Sciatic nerve (tissue), 2 donors: ENCODE results near the gene TTBK1. TPM values are rescaled to one million over a fixed set of nuclear protein-coding genes. Genes with fewer than 3 reads are reported as not detected.
"Not testable (repeated sequence)": the region's sequence is repeated elsewhere in the genome, so short reads cannot be mapped to it uniquely, and the experiment has no call there.

Experiments used
- ATAC-seq: fragments of 200-7000 bp; cut with Tn5 transposase; one replicate; pipeline ENCODE4 v1.9.1; 2020; ENCODE audit warnings: mild to moderate bottlenecking, moderate library complexity
- DNase-seq: peaks from one replicate; pipeline ENCODE4 v3.0.0-alpha.2; 2020; ENCODE audit warnings: low spot score
- intact Hi-C: fragments of 100-400 bp; cut with DNase I; formaldehyde crosslinking; loops from one replicate; pipeline ENCODE4 v1.14.2; 2022
- total RNA-seq: library from RNA; stranded (reverse); fragmentation: NEBNext Ultra II Directional; extraction: Animal tissue kit (Norgen Biotek cat#: 25700); gene quantifications from one replicate; pipeline ENCODE4 v1.2.1, GENCODE V29; 2021
- donor health status: DM: no; HTN: no; CAD: no.
- donor health status: DM: no; HTN: no; CAD: no.

Gene TTBK1
- total RNA-seq, 1 donor from 2014 or later: 0.04 TPM

DNA sequence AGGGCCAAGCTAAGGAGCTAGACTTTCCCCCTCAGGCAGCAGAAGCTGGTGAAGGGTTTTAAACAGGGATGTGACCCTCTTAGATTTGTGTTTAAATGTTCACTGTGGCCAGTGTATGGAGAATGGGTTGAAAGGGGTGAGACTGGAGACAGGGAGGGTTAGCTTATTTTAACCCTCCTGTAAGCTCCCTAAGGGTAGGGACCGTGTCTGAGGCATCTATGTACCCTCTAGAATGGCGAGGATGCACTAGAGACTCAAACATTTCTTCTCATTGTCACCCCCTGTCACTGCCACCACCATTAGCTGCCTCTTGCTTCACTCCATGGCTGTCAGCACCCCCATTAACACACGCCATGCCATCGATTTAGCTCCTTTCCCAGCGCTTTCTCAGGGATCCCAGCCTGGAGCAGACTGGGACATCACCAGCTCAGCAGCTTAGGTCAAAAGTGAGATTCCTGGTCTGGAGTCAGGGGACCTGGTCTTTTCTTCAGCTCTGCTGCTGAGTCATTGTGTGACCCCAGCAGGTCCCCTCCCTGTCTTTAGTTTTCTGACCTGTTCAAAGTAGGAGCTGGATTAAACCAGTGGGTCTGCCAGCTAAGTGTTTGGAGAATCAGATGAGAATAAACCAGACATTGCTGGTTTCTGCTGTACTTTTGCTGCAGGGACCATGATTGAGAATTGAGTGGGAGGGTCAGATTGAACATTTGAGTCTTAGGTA is 53.7 kb downstream of the TTBK1 start:
- no peak for DNase-seq
- ATAC-seq: no peak
- intact Hi-C loops: no loop called here

DNA sequence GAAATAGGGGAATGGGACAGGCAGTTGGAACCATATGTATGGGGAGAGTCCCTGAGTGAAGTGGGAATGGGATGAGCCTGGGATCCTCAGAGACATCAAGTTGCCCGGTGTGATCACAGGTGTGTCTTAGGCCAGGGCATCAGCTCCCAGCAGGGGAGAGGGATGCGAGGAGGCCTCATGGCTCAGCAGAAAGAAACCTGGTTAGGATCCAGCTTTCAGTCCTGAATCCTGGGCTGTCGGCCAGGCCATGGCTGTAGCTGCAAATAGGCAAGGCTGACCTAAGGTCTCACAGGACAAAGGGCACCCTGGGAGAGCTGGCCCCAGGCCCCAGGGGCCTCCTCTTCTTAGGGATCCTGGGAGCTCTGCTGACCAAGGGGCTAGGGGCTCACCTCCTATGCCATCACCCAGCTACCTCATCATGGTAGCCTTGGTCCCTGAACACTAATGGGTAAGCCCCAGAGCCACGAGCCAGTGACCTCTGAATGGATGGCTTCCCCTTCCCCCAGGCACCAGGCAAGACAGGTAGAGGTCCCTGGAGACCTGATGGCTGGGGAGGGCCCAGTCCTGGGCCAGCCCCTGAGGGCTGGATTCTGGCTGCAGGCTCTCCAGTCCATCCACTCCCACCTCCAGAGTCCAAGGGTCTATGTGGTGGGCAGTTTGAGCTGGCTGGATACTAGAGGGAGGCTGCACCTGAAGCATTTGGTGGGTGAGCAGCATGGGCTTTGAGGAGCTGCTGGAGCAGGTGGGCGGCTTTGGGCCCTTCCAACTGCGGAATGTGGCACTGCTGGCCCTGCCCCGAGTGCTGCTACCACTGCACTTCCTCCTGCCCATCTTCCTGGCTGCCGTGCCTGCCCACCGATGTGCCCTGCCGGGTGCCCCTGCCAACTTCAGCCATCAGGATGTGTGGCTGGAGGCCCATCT is 54.6 kb downstream of the TTBK1 start, which contains the start of gene SLC22A7:
TSS of gene SLC22A7 (plus strand) at position 617 of the 921 bp plus-strand sequence. CDS start at position 716, 99 bp downstream.
- no peak for DNase-seq
- intact Hi-C loops: no loop called here
- no peak for ATAC-seq

DNA sequence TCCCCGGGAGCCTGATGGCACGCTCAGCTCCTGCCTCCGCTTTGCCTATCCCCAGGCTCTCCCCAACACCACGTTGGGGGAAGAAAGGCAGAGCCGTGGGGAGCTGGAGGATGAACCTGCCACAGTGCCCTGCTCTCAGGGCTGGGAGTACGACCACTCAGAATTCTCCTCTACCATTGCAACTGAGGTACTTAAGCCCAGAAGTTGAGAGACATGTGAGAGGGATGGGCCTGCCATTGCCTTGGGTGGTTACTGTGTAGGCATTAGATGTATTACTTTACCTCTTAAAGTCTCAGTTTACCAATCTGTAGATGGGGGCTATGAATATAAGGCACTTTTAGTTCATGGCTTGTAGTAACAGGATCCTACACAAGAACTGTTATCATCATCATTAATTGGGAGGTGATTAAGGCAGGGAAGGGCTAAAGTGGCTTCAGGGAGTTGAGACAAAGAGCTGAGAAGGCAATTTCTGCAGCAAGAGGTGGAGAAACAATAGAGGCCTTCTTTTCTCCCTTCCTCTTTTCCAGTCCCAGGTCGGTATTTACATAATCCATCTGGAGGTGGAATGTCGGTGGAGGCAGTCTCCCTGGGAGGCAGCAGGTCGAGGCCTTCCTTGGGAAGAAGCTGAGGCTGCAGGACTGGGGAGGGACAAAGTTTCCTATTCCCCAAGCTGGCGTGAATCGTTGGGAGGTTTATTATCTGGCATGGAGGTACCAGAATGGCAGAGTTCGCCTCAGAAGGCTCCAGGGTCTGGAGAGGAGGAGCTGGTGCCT is 55.5 kb downstream of the TTBK1 start:
- intact Hi-C loops: no loop called here
- ATAC-seq (no peak), DNase-seq (no peak)

DNA sequence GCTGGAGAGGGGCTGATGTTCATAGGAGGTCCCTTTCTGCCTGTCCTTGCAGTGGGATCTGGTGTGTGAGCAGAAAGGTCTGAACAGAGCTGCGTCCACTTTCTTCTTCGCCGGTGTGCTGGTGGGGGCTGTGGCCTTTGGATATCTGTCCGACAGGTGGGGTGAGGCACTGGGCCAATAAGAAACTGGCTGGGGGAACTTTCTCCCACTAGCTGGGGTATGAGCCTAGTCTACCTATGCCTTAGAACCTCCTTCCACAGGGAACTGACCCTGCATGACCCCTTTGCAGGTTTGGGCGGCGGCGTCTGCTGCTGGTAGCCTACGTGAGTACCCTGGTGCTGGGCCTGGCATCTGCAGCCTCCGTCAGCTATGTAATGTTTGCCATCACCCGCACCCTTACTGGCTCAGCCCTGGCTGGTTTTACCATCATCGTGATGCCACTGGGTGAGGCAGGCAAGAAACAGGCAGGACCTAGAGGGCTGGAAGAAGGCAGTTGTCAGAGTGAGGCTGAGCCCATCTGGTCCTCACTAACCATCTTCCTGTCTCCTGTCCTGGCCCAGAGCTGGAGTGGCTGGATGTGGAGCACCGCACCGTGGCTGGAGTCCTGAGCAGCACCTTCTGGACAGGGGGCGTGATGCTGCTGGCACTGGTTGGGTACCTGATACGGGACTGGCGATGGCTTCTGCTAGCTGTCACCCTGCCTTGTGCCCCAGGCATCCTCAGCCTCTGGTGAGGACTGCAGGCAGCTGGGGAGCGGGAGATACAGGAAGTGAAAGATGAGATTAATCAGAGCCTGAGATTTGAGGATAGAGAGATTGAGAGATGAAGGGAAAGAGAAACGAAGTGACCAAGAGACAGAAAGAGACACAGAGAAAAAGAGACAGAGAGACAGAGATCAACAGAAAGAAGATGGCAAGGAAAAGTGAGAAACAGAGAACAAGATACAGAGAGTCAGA is 56.3 kb downstream of the TTBK1 start:
- ATAC-seq: no peak
- intact Hi-C loops: no loop called here

DNA sequence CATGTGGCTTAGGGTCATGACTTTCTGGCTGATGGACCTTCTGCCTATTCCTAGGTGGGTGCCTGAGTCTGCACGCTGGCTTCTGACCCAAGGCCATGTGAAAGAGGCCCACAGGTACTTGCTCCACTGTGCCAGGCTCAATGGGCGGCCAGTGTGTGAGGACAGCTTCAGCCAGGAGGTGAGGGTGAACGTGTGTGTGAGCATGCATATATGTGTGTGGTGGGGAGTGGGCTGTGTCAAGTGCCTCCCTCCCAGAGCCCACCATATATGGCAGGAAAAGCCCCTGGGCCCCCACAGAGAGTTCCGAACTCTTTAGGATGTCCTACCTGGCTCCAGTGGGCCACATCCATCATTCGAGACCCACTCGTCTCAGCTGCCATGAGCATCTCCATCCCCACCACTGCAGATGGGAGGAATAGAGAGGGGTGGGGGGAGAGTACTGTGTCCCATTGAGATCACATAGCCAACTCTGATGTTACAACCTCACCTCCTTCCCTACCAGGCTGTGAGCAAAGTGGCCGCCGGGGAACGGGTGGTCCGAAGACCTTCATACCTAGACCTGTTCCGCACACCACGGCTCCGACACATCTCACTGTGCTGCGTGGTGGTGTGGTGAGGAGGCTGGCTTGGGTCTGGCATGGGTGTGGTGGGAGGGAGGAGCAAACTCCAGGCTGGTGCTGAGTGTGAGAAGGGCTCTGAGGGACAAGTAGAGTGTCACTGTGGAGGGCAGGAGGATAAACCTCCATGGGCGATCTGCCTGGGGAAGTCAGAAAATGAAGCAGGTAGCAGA is 58.0 kb downstream of the TTBK1 start:
- no peak for DNase-seq
- ATAC-seq: no peak
- intact Hi-C loops: no loop called here

More for the DNA sequence above, 56.3 kb downstream of the TTBK1 start:
- no peak for DNase-seq

DNA sequence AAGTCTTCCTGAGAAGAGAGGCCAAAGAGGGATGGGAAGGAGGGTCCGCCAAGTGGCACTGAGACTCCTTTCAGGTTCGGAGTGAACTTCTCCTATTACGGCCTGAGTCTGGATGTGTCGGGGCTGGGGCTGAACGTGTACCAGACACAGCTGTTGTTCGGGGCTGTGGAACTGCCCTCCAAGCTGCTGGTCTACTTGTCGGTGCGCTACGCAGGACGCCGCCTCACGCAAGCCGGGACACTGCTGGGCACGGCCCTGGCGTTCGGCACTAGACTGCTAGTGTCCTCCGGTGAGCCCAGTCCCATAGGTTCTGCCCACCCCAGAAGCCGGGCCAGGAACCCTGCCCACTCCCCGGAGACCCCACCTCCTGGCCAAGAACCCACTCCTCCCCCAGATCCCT is 58.8 kb downstream of the TTBK1 start:
- ATAC-seq (no peak), DNase-seq (no peak)
- intact Hi-C loops: no loop called here

DNA sequence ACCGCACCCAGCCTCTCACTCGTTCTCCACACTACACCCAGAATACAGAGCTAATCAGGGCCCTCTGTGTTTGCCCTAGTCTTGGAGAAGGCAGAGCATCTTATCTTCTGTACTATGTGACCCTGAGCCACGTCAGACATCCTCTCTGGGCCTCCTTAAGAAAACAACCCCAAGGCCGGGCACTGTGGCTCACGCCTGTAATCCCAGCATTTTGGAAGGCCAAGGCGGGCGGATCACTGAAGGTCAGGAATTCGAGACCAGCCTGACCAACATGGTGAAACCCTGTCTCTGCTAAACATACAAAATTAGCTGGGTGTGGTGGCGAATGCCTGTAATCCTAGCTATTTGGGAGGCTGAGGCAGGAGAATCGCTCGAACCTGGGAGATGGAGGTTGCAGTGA is 59.7 kb downstream of the TTBK1 start:
- DNase-seq, ATAC-seq, intact Hi-C loops: not testable (repeated sequence)

DNA sequence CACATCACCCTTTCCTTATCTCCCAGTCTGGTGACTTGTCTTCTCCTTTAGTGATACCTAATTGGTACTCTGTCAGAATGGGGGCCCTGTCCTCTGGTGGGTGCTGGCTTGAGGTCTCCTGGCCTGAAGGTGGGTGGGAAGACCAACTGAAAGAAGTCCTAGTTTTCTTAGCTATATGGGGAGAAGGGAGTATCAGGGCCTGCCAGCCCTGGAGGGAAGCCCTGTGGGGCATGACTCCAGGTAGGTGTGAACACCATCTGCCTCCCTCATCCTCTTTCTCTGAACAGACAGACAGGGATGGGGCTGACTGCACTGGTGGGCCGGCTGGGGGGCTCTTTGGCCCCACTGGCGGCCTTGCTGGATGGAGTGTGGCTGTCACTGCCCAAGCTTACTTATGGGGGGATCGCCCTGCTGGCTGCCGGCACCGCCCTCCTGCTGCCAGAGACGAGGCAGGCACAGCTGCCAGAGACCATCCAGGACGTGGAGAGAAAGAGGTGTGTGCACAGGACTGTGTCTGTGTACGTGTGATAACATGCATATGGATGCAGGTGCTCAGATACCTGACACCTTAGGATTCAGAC is 60.6 kb downstream of the TTBK1 start:
- ATAC-seq: no peak
- intact Hi-C loops: no loop called here
- DNase-seq: no peak

DNA sequence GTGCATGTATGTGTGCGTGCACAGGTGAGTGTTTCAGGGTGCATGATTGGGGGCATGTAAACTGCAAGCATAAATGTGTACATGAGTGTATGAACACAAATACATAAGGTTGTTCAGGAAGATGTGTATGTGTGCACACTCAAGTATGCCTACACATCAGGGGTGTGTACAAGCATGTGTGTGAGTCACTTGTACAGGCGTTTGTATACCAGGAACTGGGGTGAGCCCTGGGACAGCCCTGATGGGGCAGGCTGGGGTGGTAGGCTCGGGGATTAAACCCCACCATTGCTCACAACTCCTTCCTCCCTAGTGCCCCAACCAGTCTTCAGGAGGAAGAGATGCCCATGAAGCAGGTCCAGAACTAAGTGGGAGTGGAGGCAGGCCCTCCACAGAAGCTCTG is 61.1 kb downstream of the TTBK1 start:
- DNase-seq (no peak), ATAC-seq (no peak)
- intact Hi-C loops: no loop called here

DNA sequence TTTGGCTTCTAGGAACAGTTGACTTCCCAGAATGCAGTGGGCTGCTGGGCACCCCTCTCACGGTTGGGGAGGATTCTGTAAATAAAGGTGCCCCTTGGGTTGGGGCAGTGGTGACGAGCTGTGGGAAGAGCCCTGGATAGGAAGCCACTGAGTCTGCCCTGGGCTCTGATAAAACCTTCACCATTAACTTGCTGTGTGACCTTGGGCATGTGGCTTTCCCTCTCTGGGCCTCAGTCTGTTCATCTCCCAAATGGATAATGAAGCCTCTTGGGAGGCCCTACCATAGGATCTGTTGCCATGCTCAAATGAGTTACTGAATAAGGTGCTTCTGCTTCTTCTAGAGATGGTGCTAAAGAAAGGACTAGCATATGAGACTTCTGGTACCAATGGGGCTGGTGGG is 61.6 kb downstream of the TTBK1 start:
- DNase-seq (no peak), ATAC-seq (no peak)
- intact Hi-C loops: no loop called here

DNA sequence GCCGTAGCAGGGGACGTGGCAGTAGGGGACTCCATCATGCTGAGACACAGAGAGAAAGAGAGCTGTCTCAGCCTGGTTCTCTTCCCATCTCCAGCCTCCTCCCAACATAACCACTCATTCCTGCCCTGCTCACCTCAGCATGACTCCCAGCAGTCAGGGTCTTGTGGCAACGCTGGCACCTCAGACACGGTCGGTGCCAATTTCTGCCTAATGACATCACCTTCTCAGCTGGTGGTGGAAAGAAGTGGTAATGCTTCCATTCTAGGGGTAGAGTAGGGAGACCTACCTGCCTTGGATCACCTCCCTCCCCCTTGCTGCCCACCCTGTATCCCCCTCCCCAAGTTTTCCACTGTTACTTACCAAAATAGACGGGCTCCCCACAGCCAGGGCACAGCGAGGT is 62.8 kb downstream of the TTBK1 start:
- intact Hi-C loops: no loop called here
- ATAC-seq: no peak
- DNase-seq: no peak

DNA sequence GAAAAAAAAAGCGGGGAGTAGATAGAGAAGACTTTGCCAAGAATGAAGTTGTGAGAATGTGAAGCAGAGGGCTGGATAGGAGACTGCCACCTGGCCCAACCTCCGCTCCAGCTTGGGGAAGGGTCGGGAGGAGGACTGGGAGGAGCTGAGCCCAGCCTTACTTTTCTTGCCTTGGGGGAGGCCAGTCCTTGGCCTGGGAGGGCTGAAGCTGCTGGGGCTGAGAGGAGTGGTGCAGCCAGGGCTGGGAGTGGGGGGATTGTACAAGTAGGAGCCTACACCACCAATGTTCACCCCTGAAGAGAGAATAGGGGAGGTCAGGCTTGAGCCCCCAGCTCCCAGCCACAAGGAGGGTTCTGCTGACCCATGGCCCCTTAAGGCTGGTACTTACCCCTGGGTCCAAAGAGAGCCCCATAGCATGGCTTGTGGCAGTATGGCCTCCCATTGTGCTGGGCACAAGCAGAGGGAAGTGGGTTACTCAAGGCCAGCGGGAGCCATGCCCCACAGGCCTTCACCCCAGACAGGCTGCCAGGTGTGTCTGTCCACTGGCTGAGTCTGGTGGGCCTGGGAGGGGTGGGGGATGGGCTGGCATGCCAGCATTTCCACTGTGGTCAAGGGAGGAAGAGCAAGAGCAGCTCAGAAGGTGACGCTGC is 64.3 kb downstream of the TTBK1 start:
- peak; percentile 9 for ATAC-seq
- intact Hi-C loops: no loop called here
- DNase-seq: no peak

DNA sequence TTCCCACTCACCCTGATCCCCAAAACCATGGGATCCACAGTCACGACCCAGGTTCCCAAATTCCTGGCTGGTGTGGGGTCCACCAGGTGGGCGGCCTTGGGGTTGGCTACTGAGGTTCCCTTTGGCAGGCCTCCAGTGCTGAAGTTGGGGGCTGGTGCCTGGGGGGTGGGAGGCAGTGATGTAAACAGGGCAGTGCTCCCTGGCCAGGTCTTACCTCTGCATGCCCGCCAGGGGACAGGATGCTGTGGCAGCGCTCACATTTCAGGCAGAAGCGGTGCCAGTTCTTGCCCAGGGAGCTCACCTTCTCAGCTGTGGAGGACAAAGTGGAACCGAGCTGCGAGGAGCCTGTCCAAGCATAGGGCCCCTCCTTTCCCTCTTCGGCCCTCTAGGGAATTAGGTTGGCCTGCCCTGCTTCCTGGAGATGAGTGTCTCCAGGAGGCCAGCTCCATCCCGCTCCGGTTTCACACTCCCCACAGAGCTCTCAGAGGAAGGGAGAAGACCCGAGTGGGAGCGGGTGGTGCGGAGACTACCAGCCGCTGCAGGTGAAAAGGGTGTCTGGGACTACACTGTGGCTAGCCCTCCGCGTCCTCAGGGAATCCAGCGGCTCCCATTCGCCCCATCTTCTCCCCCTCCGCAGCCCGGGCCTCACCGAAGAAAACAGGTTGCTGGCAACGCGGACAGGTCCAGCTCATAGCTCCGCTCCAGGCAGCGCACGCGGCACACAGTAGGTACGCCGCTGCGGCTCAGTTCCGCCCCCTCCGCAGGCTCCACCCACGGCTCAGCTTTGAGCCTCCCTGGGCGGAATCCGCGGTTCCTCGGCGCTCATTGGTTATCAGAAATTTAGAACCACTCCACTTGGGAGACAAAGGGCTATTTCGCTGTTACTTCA is 65.1 kb downstream of the TTBK1 start, which contains the start of gene CRIP3:
TSS of gene CRIP3 (minus strand) at position 726 of the 889 bp plus-strand sequence. CDS start at position 692, 34 bp downstream.
- intact Hi-C loops: no loop called here
- DNase-seq (no peak), ATAC-seq (peak; percentile 67)

DNA sequence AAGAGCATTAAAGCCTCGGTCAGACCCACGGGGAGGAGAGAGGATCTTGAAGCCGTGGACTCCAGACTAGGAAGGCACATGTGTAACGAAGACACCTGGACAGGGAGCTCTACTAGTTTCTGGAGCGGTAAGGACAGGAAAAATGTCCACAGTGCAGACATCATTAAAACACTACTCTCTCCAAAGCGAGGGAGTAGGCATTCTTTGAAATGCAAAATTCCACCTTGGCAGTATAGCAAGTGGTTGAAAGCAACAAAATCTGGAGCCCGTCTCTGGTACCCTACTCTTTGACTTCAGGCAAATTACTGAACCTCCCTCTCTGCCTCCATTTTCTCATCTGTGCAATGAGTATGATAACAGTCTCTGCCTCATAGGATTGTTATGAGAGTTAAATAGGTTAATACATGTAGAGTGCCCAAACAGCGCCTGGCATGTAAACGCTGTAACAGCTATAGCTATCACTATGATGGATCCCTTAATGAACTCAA is 65.8 kb downstream of the TTBK1 start:
- ATAC-seq: no peak

DNA sequence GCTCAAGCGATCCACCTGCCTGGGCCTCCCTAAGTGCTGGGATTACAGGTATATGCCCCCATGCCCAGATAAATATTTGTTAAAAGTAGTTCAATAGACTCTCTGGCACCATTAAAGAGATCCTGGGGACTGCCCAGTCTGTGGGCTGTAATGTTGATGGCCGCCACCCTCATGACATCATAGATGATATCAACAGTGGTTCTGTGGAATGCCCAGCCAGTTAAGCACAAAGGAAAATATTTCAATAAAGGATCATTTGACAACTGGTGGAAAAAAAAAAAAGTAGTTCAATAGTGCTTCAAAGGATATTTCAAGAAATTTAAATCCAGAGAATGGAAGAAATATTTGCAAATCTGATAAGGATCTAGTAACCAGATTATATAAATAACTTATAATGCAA is 66.9 kb downstream of the TTBK1 start:
- no peak for ATAC-seq
- intact Hi-C loops: no loop called here
- DNase-seq: no peak

More for the DNA sequence above, 65.8 kb downstream of the TTBK1 start:
- intact Hi-C loops: no loop called here
- no peak for DNase-seq

DNA sequence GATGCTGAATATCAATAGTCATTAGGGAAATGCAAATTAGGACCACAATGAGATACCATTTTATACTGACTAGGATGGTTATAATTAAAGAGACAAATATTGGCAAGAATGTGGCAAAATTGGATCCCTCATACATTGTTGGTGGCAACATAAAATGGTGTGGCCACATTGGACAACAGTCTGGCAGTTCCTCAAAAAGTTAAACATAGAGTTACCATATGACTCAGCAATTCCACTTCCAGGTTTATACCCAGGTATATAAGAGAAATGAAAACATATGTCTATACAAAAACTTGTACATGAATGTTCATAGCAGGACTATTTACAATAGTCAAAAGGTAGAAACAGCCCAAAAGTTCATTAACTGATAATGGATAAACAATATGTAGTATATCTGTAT is 67.3 kb downstream of the TTBK1 start:
- no peak for ATAC-seq
- DNase-seq: no peak
- intact Hi-C loops: no loop called here
